ENCODE measurements around the gene PHLPP1. TPM values are rescaled to one million over a fixed set of nuclear protein-coding genes. Genes with fewer than 3 reads are reported as not detected.

PHLPP1 gene
- total and polyA plus RNA-seq, 2 of the 13 experiments (the other 11 are each of a cell fraction or from before 2014, with no cell fraction given) = 9.8 to 18.5 TPM

DNA sequence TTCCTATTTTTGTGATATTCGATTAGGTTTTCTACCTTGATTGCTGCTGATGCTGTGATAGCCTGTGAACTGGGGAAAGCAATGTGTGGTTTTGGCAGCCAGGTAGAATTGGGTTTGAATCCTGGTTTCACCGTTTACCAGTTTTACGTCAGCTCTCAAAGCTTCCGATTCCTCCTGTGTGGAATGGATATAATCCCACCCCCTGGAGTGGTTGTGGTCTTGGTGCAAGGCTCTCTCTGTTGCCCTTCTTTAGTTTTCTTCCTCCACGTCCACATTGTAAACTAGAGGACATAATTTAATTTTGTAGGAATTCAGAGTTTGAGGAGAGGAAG is 45.0 kb downstream of the PHLPP1 start (continued):
- TF ChIP-seq ZNF343 (CRISPR knock-in tag; IDR thresholded peaks at IDR 0.05) (no peak), POLR2AphosphoS5 (IDR thresholded peaks at IDR 0.05; ENCODE audit: low read depth, low read length) (no peak), HNRNPH1 (optimal IDR thresholded peaks at IDR 0.05; ENCODE audit: low read depth, low read length) (no peak)
- TF ChIP-seq, protein P1, sequence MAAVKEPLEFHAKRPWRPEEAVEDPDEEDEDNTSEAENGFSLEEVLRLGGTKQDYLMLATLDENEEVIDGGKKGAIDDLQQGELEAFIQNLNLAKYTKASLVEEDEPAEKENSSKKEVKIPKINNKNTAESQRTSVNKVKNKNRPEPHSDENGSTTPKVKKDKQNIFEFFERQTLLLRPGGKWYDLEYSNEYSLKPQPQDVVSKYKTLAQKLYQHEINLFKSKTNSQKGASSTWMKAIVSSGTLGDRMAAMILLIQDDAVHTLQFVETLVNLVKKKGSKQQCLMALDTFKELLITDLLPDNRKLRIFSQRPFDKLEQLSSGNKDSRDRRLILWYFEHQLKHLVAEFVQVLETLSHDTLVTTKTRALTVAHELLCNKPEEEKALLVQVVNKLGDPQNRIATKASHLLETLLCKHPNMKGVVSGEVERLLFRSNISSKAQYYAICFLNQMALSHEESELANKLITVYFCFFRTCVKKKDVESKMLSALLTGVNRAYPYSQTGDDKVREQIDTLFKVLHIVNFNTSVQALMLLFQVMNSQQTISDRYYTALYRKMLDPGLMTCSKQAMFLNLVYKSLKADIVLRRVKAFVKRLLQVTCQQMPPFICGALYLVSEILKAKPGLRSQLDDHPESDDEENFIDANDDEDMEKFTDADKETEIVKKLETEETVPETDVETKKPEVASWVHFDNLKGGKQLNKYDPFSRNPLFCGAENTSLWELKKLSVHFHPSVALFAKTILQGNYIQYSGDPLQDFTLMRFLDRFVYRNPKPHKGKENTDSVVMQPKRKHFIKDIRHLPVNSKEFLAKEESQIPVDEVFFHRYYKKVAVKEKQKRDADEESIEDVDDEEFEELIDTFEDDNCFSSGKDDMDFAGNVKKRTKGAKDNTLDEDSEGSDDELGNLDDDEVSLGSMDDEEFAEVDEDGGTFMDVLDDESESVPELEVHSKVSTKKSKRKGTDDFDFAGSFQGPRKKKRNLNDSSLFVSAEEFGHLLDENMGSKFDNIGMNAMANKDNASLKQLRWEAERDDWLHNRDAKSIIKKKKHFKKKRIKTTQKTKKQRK (IDR thresholded peaks at IDR 0.05; ENCODE audit: low read length) = no peak

DNA sequence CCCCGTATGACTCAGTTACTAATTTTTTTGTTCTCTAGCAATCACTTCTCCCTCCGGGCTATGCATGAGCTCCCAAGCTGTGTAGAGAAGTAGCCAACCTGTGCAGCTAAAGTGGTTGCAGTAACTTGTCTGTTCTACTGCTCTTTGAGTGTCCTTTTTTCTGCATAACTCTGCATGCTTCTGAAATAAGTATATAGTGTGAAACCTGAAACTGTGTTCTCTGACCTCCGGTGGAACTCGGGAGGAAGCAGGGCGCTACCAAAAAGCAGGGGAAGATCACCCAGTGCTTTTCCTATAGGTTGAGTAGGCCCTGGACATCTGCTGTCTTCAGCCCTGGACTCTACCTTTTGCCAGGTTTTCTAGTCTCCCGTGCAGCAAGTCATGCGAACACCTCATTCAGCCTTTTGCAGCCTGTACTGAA is 47.8 kb downstream of the PHLPP1 start:
- DNase-seq (ENCODE audit: low spot score) (no peak), ATAC-seq (peak; percentile 67), FAIRE-seq (no peak)
- H3K36me3 ChIP-seq (replicated peaks in 1 of 2; ENCODE audit: control insufficient read depth in 1 of 2, insufficient read depth in 2 of 2, low read length in 2 of 2) = no peaks in the 10 kb centered on the region
- no peaks in the 10 kb centered on the region for H3K9me3 ChIP-seq (ENCODE audit: low read length)
- H3K9ac ChIP-seq (ENCODE audit: insufficient read depth, low read depth, low read length) = no peak overlapping the region
- ChIA-PET POLR2A (no interaction called here), CTCF (ENCODE audit: low intra/inter-chr PET ratio, low total read pairs) (no interaction called here)
- intact Hi-C loops (cut with micrococcal nuclease; ENCODE audit: unreplicated experiment) (no loop called here), in situ Hi-C loops (cut with HindIII; ENCODE audit: extremely low pct_ligation_motif_present, low pct_unique_long_range_greater_than_20kb) (no loop called here)
- BruUV-seq (replicated peaks) = no TSS peak
- H3K27ac ChIP-seq (ENCODE audit: extremely low read length, insufficient read depth, low read length) = peak overlapping the region; percentile 1
- 83% methylated on average over 7 of the region's 7 CpGs for WGBS (ENCODE audit: low lambda C conversion rate)
- no peaks in the 10 kb centered on the region for H4K20me1 ChIP-seq (ENCODE audit: insufficient read depth, low read length)
- peaks cover 38% of the 10 kb centered on the region for H3K4me1 ChIP-seq (ENCODE audit: insufficient read depth, low read length)
- peaks cover 85% of the 10 kb centered on the region for H3K79me2 ChIP-seq (ENCODE audit: insufficient read depth, low read length)
- no peak overlapping the region for H3K4me2 ChIP-seq (ENCODE audit: low read depth, low read length)
- H2AFZ ChIP-seq (ENCODE audit: low read length) = no peak overlapping the region
- H3K27me3 ChIP-seq (ENCODE audit: control insufficient read depth in 1 of 2, insufficient read depth in 2 of 2, low read length in 2 of 2) = no peaks in the 10 kb centered on the region
- H3K4me3 ChIP-seq (replicated peaks in 1 of 3; ENCODE audit: insufficient read depth in 1 of 3, low read depth in 2 of 3, low read length in 3 of 3) = no peak overlapping the region
- no peak for TF ChIP-seq SMYD3 (CRISPR knock-in tag; IDR thresholded peaks at IDR 0.05)
- no peak for TF ChIP-seq KLF11 (CRISPR knock-in tag; IDR thresholded peaks at IDR 0.05)
- TF ChIP-seq FOXP1 (IDR thresholded peaks at IDR 0.05) = no peak
- no peak for TF ChIP-seq FOXP1 (CRISPR knock-in tag; IDR thresholded peaks at IDR 0.05)
- no peak for TF ChIP-seq ZNF883 (CRISPR knock-in tag; IDR thresholded peaks at IDR 0.05; ENCODE audit: not compliant biosample characterization)
- TF ChIP-seq ZNF619 (CRISPR knock-in tag; IDR thresholded peaks at IDR 0.05) = no peak
- TF ChIP-seq, protein P2, sequence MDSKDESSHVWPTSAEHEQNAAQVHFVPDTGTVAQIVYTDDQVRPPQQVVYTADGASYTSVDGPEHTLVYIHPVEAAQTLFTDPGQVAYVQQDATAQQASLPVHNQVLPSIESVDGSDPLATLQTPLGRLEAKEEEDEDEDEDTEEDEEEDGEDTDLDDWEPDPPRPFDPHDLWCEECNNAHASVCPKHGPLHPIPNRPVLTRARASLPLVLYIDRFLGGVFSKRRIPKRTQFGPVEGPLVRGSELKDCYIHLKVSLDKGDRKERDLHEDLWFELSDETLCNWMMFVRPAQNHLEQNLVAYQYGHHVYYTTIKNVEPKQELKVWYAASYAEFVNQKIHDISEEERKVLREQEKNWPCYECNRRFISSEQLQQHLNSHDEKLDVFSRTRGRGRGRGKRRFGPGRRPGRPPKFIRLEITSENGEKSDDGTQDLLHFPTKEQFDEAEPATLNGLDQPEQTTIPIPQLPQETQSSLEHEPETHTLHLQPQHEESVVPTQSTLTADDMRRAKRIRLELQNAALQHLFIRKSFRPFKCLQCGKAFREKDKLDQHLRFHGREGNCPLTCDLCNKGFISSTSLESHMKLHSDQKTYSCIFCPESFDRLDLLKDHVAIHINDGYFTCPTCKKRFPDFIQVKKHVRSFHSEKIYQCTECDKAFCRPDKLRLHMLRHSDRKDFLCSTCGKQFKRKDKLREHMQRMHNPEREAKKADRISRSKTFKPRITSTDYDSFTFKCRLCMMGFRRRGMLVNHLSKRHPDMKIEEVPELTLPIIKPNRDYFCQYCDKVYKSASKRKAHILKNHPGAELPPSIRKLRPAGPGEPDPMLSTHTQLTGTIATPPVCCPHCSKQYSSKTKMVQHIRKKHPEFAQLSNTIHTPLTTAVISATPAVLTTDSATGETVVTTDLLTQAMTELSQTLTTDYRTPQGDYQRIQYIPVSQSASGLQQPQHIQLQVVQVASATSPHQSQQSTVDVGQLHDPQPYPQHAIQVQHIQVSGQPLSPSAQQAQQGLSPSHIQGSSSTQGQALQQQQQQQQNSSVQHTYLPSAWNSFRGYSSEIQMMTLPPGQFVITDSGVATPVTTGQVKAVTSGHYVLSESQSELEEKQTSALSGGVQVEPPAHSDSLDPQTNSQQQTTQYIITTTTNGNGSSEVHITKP (CRISPR knock-in tag; IDR thresholded peaks at IDR 0.05; ENCODE audit: low read depth) = peak; percentile 59; the same call in 1 of the 2 replicates
- TF ChIP-seq ZNF605 (CRISPR knock-in tag; IDR thresholded peaks at IDR 0.05) = no peak
- no peak for TF ChIP-seq ZMYM2 (CRISPR knock-in tag; IDR thresholded peaks at IDR 0.05)
- TF ChIP-seq, protein P3, sequence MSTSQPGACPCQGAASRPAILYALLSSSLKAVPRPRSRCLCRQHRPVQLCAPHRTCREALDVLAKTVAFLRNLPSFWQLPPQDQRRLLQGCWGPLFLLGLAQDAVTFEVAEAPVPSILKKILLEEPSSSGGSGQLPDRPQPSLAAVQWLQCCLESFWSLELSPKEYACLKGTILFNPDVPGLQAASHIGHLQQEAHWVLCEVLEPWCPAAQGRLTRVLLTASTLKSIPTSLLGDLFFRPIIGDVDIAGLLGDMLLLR (CRISPR knock-in tag; IDR thresholded peaks at IDR 0.05) = no peak
- TF ChIP-seq, protein P4, sequence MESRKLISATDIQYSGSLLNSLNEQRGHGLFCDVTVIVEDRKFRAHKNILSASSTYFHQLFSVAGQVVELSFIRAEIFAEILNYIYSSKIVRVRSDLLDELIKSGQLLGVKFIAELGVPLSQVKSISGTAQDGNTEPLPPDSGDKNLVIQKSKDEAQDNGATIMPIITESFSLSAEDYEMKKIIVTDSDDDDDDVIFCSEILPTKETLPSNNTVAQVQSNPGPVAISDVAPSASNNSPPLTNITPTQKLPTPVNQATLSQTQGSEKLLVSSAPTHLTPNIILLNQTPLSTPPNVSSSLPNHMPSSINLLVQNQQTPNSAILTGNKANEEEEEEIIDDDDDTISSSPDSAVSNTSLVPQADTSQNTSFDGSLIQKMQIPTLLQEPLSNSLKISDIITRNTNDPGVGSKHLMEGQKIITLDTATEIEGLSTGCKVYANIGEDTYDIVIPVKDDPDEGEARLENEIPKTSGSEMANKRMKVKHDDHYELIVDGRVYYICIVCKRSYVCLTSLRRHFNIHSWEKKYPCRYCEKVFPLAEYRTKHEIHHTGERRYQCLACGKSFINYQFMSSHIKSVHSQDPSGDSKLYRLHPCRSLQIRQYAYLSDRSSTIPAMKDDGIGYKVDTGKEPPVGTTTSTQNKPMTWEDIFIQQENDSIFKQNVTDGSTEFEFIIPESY (CRISPR knock-in tag; IDR thresholded peaks at IDR 0.05) = peak; percentile 52; the same call in 1 of the 2 replicates
- 0 out of 2 replicates have a peak, but pooled peaks have one; percentile 24 for TF ChIP-seq POGZ (CRISPR knock-in tag; IDR thresholded peaks at IDR 0.05)
